SK-N-DZ (cell line): Measurements from ENCODE around the gene TAF6L.
"Not testable (repeated sequence)": the region's sequence is repeated elsewhere in the genome, so short reads cannot be mapped to it uniquely, and the experiment has no call there.

Experiments
- DNase-seq: peaks from one replicate; pipeline ENCODE4 v3.0.0-alpha.2; 2015; ENCODE audit warnings: low spot score
- small RNA-seq, 2 experiments: library from RNA; depleted of rRNA; stranded (forward); fragments of <200 nt; gene quantifications; one replicate each; pipeline ENCODE3, GENCODE V24; 2014

The TAF6L gene

GRCh38 chr11:62805076-62805892 is 34.1 kb downstream of the TAF6L start, which contains the start of gene NXF1:
Gene NXF1, minus strand, starts transcription at chr11:62805440. Its CDS starts 84 bp downstream, at chr11:62805356.
- DNase-seq, result peak; percentile 94

- DNase-seq, result no peak
Observed at GRCh38 chr11:62805961-62806441, 34.8 kb downstream of the TAF6L start.

- DNase-seq, result no peak
Observed at GRCh38 chr11:62806611-62807121, 35.5 kb downstream of the TAF6L start.

- DNase-seq, result no peak
Observed at GRCh38 chr11:62810748-62811147, 39.6 kb downstream of the TAF6L start.

GRCh38 chr11:62811659-62812058 is 40.5 kb downstream of the TAF6L start:
- no peak for DNase-seq

GRCh38 chr11:62816557-62816956 is 45.4 kb downstream of the TAF6L start:
- no peak for DNase-seq

- no peak for DNase-seq
Observed at GRCh38 chr11:62817129-62817528, 45.9 kb downstream of the TAF6L start.

GRCh38 chr11:62823677-62824076 is 52.5 kb downstream of the TAF6L start:
- DNase-seq, result no peak

GRCh38 chr11:62828130-62828529 is 56.9 kb downstream of the TAF6L start:
- DNase-seq, result not testable (repeated sequence)

GRCh38 chr11:62830904-62831519 is 59.8 kb downstream of the TAF6L start:
- no peak for DNase-seq

GRCh38 chr11:62831520-62832335 is 60.5 kb downstream of the TAF6L start, which contains the start of gene STX5:
Gene STX5, minus strand, starts transcription at chr11:62832051. Its CDS starts 808 bp downstream, at chr11:62831243.
- DNase-seq, result peak; percentile 98

GRCh38 chr11:62832336-62833234 is 61.4 kb downstream of the TAF6L start, which contains the start of gene TEX54:
Gene TEX54, minus strand, starts transcription at chr11:62832841.
- DNase-seq, result peak; percentile 14

- peak; percentile 2 for DNase-seq
Observed at GRCh38 chr11:62835336-62835735, 64.1 kb downstream of the TAF6L start.

Small RNA genes lying within 50 kb of the gene (small RNA-seq; reads per million reads assigned to genes)
- gene MIR6514, result 0 to 0.13 reads per million in 2 experiments
- 0 reads per million in 2 experiments for gene RNU6-118P
